Thyroid gland (tissue), 4 donors: ENCODE data around the gene AKT1S1. TPM values are rescaled to one million over a fixed set of nuclear protein-coding genes. Genes with fewer than 3 reads are reported as not detected.
A peak's percentile ranks its signal among the peaks of the same experiment; 100 is the strongest.
"Not testable (repeated sequence)": the region's sequence is repeated elsewhere in the genome, so short reads cannot be mapped to it uniquely, and the experiment has no call there.

Experiments used
- DNase-seq, 2 donors: peaks; one replicate each; pipeline ENCODE4 v3.0.0-alpha.2; 2019
- H3K27ac ChIP-seq, 3 donors: fragments of 200-600 bp; sonication (generic); 1 replicate in 2 of 3; 2 replicates in 1 of 3; pipeline ENCODE4 v1.5.1; 2016 to 2019; ENCODE audit warnings: mild to moderate bottlenecking in 1 of 3, moderate library complexity in 1 of 3
- H3K27me3 ChIP-seq: fragments of 200-600 bp; sonication (generic); one replicate; pipeline ENCODE4 v1.5.1; 2019
- H3K36me3 ChIP-seq, 2 donors: fragments of 200-600 bp; sonication (generic); one replicate each; pipeline ENCODE4 v1.5.1; 2016 to 2019
- H3K4me1 ChIP-seq, 2 donors: fragments of 200-600 bp; sonication (generic); one replicate each; pipeline ENCODE4 v1.5.1; 2017 to 2019
- H3K4me3 ChIP-seq, 3 donors: fragments of 200-600 bp; sonication (generic); replicated peaks in 1 of 3; 1 replicate in 2 of 3; 2 replicates in 1 of 3; pipeline ENCODE4 v1.5.1; 2016; ENCODE audit warnings: mild to moderate bottlenecking in 1 of 3
- H3K9me3 ChIP-seq: fragments of 200-600 bp; sonication (generic); one replicate; pipeline ENCODE4 v1.5.1; 2017
- POLR2A ChIP-seq, 2 donors: fragments of 450-650 bp; IDR thresholded peaks; one replicate each; pipeline ENCODE4 v1.6.1; 2017; ENCODE audit warnings: antibody characterized with exemption in 2 of 2, mild to moderate bottlenecking in 2 of 2, moderate library complexity in 1 of 2
- WGBS, 2 donors: methylation state at CpG; one replicate each; pipeline ENCODE4 v1.1.5; 2017; 5-methylcytosine and 5-hydroxymethylcytosine counted together
- intact Hi-C: fragments of 100-400 bp; cut with DNase I; formaldehyde crosslinking; loops from one replicate; pipeline ENCODE4 v1.15.1; 2023
- total RNA-seq, 4 donors: library from RNA; depleted of rRNA; stranded (reverse); fragments of >200 nt; gene quantifications; one replicate each; pipeline ENCODE4 v1.2.3, GENCODE V29; 2016
- TF ChIP-seq, protein P1 (sequence below), 6 experiments: fragments of 200-600 bp in 3 of 6; fragments of 450-650 bp in 3 of 6; sonication (generic) in 3 of 6; IDR thresholded peaks; one replicate each; pipeline ENCODE4 v1.5.1; 2016 to 2019; ENCODE audit warnings: antibody characterized with exemption in 6 of 6, mild to moderate bottlenecking in 2 of 6, inconsistent platforms in 1 of 6, moderate library complexity in 1 of 6

Gene AKT1S1
- 10 to 100 TPM; 16.7 to 26.0 (median 21.5) TPM for total RNA-seq

DNA sequence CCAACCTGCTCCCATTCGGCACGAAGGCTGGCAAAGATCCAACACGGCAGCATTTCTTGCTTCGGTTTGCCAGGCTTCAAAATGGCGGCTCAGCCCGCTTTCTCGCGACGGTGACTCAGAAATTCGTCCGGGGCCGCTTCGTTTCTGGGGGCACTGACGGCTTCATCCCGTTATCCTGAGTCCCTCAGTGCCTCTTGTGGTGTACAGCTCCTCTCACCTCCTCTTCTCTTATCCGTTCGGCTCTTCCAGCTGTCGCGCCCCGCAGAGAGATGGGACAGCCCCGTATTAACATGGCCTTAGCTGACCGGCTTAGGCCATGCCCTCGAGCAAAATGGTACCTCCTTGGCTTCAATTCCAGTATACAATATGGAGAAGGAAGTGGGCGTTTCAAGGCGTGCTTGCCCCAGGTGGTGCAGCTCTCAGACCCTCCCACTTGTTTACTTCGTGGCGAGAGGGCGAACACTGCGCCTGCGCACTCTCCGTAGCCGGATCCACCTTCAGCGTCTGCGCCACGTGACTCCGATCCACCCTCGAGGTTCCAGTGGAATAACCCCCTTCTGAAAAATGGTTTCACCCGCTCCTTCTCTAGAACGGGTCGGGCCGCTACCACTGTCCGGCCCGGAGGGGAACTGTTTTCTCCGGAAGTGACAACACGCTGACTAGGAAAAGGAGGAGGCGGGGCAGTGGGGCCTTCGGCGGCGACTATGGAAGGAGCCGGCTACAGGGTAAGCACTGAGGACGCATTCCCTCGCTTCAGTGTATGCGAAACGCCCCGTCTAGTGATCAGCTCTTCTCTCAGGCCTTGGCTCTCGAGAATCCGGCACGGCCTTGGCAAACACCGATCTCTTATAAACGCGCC is at the start of gene AKT1S1, which contains the start of gene TBC1D17:
TSS of gene AKT1S1 (minus strand) at position 336 of the 859 bp plus-strand sequence. CDS start 4,060 bp downstream, outside the sequence.
TSS of gene TBC1D17 (plus strand) at position 683 of the 859 bp plus-strand sequence. CDS start at position 705, 22 bp downstream.
- H3K9me3 ChIP-seq, result no peaks in the 10 kb centered on the region
- peak within 1 kb of the TSS; percentile 98 to 100 (median 98) for H3K27ac ChIP-seq
- peak; percentile 99 for DNase-seq
- TF ChIP-seq, protein P1, sequence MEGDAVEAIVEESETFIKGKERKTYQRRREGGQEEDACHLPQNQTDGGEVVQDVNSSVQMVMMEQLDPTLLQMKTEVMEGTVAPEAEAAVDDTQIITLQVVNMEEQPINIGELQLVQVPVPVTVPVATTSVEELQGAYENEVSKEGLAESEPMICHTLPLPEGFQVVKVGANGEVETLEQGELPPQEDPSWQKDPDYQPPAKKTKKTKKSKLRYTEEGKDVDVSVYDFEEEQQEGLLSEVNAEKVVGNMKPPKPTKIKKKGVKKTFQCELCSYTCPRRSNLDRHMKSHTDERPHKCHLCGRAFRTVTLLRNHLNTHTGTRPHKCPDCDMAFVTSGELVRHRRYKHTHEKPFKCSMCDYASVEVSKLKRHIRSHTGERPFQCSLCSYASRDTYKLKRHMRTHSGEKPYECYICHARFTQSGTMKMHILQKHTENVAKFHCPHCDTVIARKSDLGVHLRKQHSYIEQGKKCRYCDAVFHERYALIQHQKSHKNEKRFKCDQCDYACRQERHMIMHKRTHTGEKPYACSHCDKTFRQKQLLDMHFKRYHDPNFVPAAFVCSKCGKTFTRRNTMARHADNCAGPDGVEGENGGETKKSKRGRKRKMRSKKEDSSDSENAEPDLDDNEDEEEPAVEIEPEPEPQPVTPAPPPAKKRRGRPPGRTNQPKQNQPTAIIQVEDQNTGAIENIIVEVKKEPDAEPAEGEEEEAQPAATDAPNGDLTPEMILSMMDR (IDR thresholded peaks at IDR 0.05), result no peak
- peak; percentile 90 to 93 for TF ChIP-seq POLR2A (IDR thresholded peaks at IDR 0.05)
- WGBS, 2 donors, result 1% methylated on average over 48 to 50 of the region's 61 CpGs
- peaks cover 15 to 19% of the 10 kb centered on the region in 2 donors for H3K4me1 ChIP-seq
- H3K36me3 ChIP-seq, result peaks cover 22 to 30% of the 10 kb centered on the region in 2 donors
- peak within 1 kb of the TSS; percentile 65 to 99 (median 96) for H3K4me3 ChIP-seq
- intact Hi-C loops, result loop anchor here (10.0 kb wide), 1 partner anchor 112 kb away; the partner anchor contains the start of genes AP2A1 and TSKS
- no peaks in the 10 kb centered on the region for H3K27me3 ChIP-seq

DNA sequence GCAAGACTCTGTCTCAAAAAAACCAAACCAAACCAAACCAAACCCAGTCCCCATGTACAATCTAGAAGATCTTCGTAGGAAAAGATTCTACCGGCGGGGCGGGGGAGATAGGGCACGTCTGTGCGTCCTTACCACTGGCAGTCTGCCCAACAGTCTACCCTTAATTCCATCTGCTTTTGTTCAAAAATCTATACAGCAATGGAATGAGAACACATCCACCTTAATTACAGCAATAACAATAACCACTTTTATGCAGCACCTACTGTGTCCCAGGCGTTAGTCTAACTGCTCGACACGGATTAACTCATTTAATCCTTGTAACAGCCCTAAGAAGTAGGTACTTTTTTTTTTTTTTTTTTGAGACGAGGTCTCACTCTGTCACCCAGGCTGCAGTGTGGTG is 49.4 kb upstream of the AKT1S1 start:
- WGBS, 2 donors, result 91 to 96% methylated on average over 10 of the region's 10 CpGs
- intact Hi-C loops, result no loop called here
- H3K36me3 ChIP-seq, result peaks cover 4 to 10% of the 10 kb centered on the region in 2 donors

DNA sequence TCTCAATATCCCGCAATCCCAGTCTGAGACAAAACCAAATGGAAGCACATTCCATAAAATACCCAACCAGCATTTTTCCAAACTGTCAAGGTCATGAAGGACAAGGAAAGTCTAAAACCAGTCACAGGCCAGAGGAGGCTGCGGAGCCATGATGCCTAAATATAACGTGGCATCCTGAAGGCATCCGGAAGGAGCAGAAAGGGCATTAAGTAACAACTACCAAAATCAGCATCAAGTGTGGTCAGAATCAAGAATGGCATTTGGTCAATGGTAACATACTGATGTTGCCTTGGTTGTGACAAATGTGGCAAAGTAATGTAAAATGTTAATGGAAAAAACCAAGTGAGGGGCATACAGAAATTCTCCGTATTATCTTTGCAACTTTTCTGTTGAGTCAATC is 48.3 kb upstream of the AKT1S1 start:
- TF ChIP-seq, protein P1 (IDR thresholded peaks at IDR 0.05), result no peak
- TF ChIP-seq POLR2A (IDR thresholded peaks at IDR 0.05), result no peak
- intact Hi-C loops, result no loop called here
- no peak overlapping the region for H3K4me3 ChIP-seq
- no peaks in the 10 kb centered on the region for H3K27me3 ChIP-seq
- peaks cover 0 to 19% of the 10 kb centered on the region in 2 donors for H3K4me1 ChIP-seq
- no peak overlapping the region for H3K27ac ChIP-seq
- no peak for DNase-seq
- H3K9me3 ChIP-seq, result no peaks in the 10 kb centered on the region
- peaks cover 4 to 10% of the 10 kb centered on the region in 2 donors for H3K36me3 ChIP-seq
- WGBS, 2 donors, result 96 to 98% methylated on average over 5 of the region's 5 CpGs

More for the DNA sequence above, 49.4 kb upstream of the AKT1S1 start:
- Histone ChIP-seq H3K27ac (no peak overlapping the region), H3K4me1 (peaks cover 0 to 20% of the 10 kb centered on the region in 2 donors), H3K4me3 (no peak overlapping the region), H3K9me3 (no peaks in the 10 kb centered on the region), H3K27me3 (no peaks in the 10 kb centered on the region)
- DNase-seq, result no peak
- no peak for TF ChIP-seq POLR2A (IDR thresholded peaks at IDR 0.05)
- TF ChIP-seq, protein P1 (IDR thresholded peaks at IDR 0.05), result no peak

DNA sequence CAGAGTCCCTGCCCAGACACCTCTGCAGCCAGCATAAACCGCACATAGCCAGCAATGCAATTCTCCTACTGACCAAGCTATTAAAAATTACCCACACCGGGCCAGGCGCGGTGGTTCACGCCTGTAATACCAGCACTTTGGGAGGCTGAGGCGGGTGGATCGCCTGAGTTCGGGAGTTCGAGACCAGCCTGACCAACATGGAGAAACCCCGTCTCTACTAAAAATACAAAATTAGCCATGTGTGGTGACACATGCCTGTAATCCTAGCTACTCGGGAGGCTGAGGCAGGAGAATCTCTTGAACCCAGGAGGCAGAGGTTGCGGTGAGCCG is 47.7 kb upstream of the AKT1S1 start:
- H3K36me3 ChIP-seq, H3K4me3 ChIP-seq, H3K27me3 ChIP-seq, DNase-seq, intact Hi-C loops, H3K9me3 ChIP-seq, H3K27ac ChIP-seq: not testable (repeated sequence)
- WGBS, 2 donors, result 90 to 91% methylated on average over 13 of the region's 13 CpGs
- peaks cover 0 to 12% of the 10 kb centered on the region in 2 donors for H3K4me1 ChIP-seq

DNA sequence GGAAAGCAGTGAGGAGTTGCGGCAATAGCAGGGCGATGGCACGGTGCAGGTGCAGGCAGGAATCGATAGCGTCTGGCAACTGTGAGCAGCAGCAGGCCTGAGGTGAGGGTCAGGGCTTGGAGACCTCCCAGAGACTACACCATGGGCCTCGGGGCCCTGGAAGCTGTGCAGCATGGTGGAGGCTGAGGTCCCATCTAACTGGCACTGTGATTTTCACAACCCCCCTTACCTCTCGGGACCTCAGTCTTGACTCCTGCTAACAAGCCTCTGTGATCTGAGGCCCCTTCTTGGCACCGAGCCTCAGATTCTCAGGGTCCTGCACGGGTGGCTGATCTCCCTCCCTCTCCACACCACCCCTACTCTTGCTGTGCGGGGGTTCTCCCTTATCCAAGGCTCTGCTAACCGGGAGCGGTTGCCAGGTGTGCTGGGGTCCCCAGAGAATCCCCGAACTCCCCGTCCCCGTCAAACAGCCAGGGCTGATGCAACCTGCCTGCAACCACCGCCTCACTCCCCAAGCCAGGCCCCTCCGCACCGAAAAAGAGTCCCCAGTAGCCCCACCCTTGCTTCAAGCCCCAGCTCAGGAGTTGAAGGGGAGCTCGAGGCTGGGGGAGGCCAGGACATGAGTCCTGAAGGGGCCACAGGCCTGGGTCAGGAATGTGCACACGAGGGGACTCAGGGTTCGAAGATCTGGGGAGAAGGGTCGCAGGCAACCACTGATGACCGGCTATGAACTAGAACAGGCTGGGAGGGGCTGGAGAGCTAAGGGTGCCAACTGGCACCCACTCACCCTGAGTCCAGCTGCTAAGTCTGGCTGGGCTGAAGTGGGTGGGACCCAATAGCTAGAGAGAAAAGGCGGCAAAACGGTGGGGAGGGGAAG is 47.1 kb upstream of the AKT1S1 start:
- DNase-seq, result no peak
- peaks cover 0 to 11% of the 10 kb centered on the region in 2 donors for H3K4me1 ChIP-seq

More for the DNA sequence above, 47.1 kb upstream of the AKT1S1 start:
- Histone ChIP-seq H3K9me3 (no peaks in the 10 kb centered on the region), H3K36me3 (peaks cover 4 to 10% of the 10 kb centered on the region in 2 donors), H3K27ac (no peak overlapping the region), H3K4me3 (no peak overlapping the region), H3K27me3 (no peaks in the 10 kb centered on the region)
- WGBS, 2 donors, result 60 to 67% methylated on average over 21 to 25 of the region's 25 CpGs
- no peak for TF ChIP-seq POLR2A (IDR thresholded peaks at IDR 0.05)
- TF ChIP-seq, protein P1 (IDR thresholded peaks at IDR 0.05), result no peak
- intact Hi-C loops, result no loop called here
